SK-N-SH (cell line): ENCODE results near the gene SLC44A2.

ENCODE experiments used
- EP300 ChIP-seq, 2 experiments: IDR thresholded peaks; 2 replicates each; pipeline versions ENCODE4 v1.4.0 to v1.6.1; 2012; ENCODE audit warnings: borderline replicate concordance in 1 of 2, low read depth in 1 of 2, low read length in 1 of 2
- GATA2 ChIP-seq: sonication (generic); formaldehyde crosslinking; IDR thresholded peaks from 2 replicates; pipeline ENCODE4 v1.5.0; 2020; ENCODE audit warnings: mild to moderate bottlenecking, missing genetic modification reagents
- POLR2AphosphoS5 ChIP-seq: IDR thresholded peaks from 2 replicates; pipeline ENCODE4 v1.6.1; 2012; ENCODE audit warnings: low read depth, low read length
- RXRA ChIP-seq: IDR thresholded peaks from 2 replicates; pipeline ENCODE4 v1.4.0; 2012; ENCODE audit warnings: low read depth, mild to moderate bottlenecking, borderline replicate concordance
- SMC3 ChIP-seq: IDR thresholded peaks from 2 replicates; pipeline ENCODE4 v1.6.1; 2012; ENCODE audit warnings: low read depth, low read length, improper control_type of control experiment
- TEAD4 ChIP-seq: IDR thresholded peaks from 2 replicates; pipeline ENCODE4 v1.4.0; 2012; ENCODE audit warnings: mild to moderate bottlenecking, borderline replicate concordance; ENCODE audit not compliant: insufficient read depth
- TF ChIP-seq, protein P1 (sequence below): IDR thresholded peaks from 2 replicates; pipeline ENCODE4 v1.4.0; 2012; ENCODE audit warnings: low read depth
- TF ChIP-seq, protein P2 (sequence below): fragments of 200-600 bp; sonication (generic); IDR thresholded peaks from 2 replicates; pipeline ENCODE4 v1.6.1; 2017; ENCODE audit warnings: antibody characterized with exemption, mild to moderate bottlenecking, moderate library complexity
- TF ChIP-seq, protein P3 (sequence below): IDR thresholded peaks from 2 replicates; pipeline ENCODE4 v1.6.1; 2012; ENCODE audit warnings: mild to moderate bottlenecking, low read depth, low read length, moderate library complexity
- TF ChIP-seq, protein P4 (sequence below): fragments of 150-350 bp; IDR thresholded peaks from 2 replicates; pipeline ENCODE4 v1.6.1; 2016; ENCODE audit warnings: mild to moderate bottlenecking, low read depth, low read length

DNA sequence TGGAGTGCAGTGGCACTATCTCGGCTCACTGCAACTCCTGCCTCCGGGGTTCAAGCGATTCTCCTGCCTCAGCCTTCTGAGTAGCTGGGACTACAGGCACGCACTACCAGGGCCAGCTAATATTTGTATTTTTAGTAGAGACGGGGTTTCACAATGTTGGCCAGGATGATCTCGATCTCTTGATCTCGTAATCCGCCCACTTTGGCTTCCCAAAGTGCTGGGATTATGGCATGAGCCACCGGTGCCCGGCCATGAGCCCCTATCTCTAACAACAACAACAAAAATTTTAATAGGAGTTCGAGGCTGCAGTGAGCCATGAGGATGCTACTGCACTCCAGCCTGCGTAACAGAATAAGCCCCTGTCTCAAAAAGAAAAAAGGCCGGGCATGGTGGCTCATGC, 43.3 kb upstream of the SLC44A2 start:
- TF ChIP-seq, protein P1, sequence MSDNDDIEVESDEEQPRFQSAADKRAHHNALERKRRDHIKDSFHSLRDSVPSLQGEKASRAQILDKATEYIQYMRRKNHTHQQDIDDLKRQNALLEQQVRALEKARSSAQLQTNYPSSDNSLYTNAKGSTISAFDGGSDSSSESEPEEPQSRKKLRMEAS = no peak
- TF ChIP-seq, protein P2, sequence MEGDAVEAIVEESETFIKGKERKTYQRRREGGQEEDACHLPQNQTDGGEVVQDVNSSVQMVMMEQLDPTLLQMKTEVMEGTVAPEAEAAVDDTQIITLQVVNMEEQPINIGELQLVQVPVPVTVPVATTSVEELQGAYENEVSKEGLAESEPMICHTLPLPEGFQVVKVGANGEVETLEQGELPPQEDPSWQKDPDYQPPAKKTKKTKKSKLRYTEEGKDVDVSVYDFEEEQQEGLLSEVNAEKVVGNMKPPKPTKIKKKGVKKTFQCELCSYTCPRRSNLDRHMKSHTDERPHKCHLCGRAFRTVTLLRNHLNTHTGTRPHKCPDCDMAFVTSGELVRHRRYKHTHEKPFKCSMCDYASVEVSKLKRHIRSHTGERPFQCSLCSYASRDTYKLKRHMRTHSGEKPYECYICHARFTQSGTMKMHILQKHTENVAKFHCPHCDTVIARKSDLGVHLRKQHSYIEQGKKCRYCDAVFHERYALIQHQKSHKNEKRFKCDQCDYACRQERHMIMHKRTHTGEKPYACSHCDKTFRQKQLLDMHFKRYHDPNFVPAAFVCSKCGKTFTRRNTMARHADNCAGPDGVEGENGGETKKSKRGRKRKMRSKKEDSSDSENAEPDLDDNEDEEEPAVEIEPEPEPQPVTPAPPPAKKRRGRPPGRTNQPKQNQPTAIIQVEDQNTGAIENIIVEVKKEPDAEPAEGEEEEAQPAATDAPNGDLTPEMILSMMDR = no peak
- no peak for TF ChIP-seq SMC3
- TF ChIP-seq EP300 (IDR thresholded peaks at IDR 0.05; ENCODE audit: borderline replicate concordance in 1 of 2, low read depth in 1 of 2, low read length in 1 of 2) = no peak
- no peak for TF ChIP-seq RXRA
- TF ChIP-seq TEAD4 = no peak
- TF ChIP-seq GATA2 (CRISPR knock-in tag) = no peak
- no peak for TF ChIP-seq POLR2AphosphoS5
- TF ChIP-seq, protein P3, sequence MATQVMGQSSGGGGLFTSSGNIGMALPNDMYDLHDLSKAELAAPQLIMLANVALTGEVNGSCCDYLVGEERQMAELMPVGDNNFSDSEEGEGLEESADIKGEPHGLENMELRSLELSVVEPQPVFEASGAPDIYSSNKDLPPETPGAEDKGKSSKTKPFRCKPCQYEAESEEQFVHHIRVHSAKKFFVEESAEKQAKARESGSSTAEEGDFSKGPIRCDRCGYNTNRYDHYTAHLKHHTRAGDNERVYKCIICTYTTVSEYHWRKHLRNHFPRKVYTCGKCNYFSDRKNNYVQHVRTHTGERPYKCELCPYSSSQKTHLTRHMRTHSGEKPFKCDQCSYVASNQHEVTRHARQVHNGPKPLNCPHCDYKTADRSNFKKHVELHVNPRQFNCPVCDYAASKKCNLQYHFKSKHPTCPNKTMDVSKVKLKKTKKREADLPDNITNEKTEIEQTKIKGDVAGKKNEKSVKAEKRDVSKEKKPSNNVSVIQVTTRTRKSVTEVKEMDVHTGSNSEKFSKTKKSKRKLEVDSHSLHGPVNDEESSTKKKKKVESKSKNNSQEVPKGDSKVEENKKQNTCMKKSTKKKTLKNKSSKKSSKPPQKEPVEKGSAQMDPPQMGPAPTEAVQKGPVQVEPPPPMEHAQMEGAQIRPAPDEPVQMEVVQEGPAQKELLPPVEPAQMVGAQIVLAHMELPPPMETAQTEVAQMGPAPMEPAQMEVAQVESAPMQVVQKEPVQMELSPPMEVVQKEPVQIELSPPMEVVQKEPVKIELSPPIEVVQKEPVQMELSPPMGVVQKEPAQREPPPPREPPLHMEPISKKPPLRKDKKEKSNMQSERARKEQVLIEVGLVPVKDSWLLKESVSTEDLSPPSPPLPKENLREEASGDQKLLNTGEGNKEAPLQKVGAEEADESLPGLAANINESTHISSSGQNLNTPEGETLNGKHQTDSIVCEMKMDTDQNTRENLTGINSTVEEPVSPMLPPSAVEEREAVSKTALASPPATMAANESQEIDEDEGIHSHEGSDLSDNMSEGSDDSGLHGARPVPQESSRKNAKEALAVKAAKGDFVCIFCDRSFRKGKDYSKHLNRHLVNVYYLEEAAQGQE = no peak
- TF ChIP-seq, protein P4, sequence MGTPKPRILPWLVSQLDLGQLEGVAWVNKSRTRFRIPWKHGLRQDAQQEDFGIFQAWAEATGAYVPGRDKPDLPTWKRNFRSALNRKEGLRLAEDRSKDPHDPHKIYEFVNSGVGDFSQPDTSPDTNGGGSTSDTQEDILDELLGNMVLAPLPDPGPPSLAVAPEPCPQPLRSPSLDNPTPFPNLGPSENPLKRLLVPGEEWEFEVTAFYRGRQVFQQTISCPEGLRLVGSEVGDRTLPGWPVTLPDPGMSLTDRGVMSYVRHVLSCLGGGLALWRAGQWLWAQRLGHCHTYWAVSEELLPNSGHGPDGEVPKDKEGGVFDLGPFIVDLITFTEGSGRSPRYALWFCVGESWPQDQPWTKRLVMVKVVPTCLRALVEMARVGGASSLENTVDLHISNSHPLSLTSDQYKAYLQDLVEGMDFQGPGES = no peak
